Osteocyte (in vitro differentiated cells): Measurements from ENCODE around the gene PLXND1. TPM values are rescaled to one million over a fixed set of nuclear protein-coding genes. Genes with fewer than 3 reads are reported as not detected.
A peak's percentile ranks its signal among the peaks of the same experiment; 100 is the strongest.

ENCODE experiments used
- DNase-seq: peaks from one replicate; pipeline ENCODE4 v3.0.0; 2021; ENCODE audit warnings: mixed read lengths; ENCODE audit not compliant: unreplicated experiment; ENCODE audit errors: extremely low spot score
- H3K27ac Mint-ChIP-seq: one replicate; pipeline ENCODE4 v1.8.0; 2021; ENCODE audit warnings: mild to moderate bottlenecking, mixed read lengths; ENCODE audit not compliant: unreplicated experiment
- H3K27me3 Mint-ChIP-seq: one replicate; pipeline ENCODE4 v1.8.0; 2021; ENCODE audit warnings: mixed read lengths; ENCODE audit not compliant: unreplicated experiment
- H3K36me3 Mint-ChIP-seq: one replicate; pipeline ENCODE4 v1.8.0; 2021; ENCODE audit warnings: mixed read lengths; ENCODE audit not compliant: unreplicated experiment
- H3K4me1 Mint-ChIP-seq: one replicate; pipeline ENCODE4 v1.8.0; 2021; ENCODE audit warnings: mixed read lengths; ENCODE audit not compliant: unreplicated experiment
- H3K4me3 Mint-ChIP-seq: one replicate; pipeline ENCODE4 v1.8.0; 2021; ENCODE audit warnings: mild to moderate bottlenecking, moderate library complexity, mixed read lengths; ENCODE audit not compliant: unreplicated experiment
- H3K9me3 Mint-ChIP-seq: one replicate; pipeline ENCODE4 v1.8.0; 2021; ENCODE audit warnings: mixed read lengths; ENCODE audit not compliant: unreplicated experiment
- total RNA-seq: library from RNA; stranded (reverse); gene quantifications from 2 replicates; pipeline ENCODE4 v1.2.1, GENCODE V29; 2021
- TF ChIP-seq, protein P1 (sequence below): fragments of 200-600 bp; sonication (generic); IDR thresholded peaks from 2 replicates; pipeline ENCODE4 v1.5.0; 2021; ENCODE audit warnings: antibody characterized with exemption, mild to moderate bottlenecking, moderate library complexity

Gene PLXND1
- total RNA-seq, 1 donor from 2014 or later: 358 TPM

DNA sequence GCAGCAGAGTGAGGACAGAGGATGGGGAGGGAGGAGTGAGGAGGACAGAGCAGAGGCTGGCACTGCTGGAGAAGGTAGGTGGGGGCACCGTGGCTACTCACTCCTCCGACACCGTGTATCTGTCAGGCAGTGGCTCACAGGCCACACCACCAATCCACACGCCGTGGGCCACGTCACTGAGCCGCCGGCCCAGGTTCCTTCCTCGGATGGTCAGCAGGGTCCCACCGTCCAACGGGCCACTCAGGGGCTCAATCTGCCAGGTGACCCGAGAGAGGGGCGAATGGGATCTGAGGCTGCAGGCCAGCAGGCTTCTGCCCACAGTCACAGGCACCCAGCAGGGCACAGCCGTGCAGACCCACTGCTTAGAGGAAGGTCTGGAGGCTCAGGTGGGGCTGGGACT lies 33.0 kb downstream of the PLXND1 start:
- H3K27ac Mint-ChIP-seq: peak overlapping the region; percentile 7
- H3K4me3 Mint-ChIP-seq: no peak overlapping the region
- H3K9me3 Mint-ChIP-seq: no peaks in the 10 kb centered on the region
- peaks cover 13% of the 10 kb centered on the region for H3K4me1 Mint-ChIP-seq
- DNase-seq: no peak
- peaks cover 35% of the 10 kb centered on the region for H3K36me3 Mint-ChIP-seq
- no peaks in the 10 kb centered on the region for H3K27me3 Mint-ChIP-seq
- TF ChIP-seq, protein P1, sequence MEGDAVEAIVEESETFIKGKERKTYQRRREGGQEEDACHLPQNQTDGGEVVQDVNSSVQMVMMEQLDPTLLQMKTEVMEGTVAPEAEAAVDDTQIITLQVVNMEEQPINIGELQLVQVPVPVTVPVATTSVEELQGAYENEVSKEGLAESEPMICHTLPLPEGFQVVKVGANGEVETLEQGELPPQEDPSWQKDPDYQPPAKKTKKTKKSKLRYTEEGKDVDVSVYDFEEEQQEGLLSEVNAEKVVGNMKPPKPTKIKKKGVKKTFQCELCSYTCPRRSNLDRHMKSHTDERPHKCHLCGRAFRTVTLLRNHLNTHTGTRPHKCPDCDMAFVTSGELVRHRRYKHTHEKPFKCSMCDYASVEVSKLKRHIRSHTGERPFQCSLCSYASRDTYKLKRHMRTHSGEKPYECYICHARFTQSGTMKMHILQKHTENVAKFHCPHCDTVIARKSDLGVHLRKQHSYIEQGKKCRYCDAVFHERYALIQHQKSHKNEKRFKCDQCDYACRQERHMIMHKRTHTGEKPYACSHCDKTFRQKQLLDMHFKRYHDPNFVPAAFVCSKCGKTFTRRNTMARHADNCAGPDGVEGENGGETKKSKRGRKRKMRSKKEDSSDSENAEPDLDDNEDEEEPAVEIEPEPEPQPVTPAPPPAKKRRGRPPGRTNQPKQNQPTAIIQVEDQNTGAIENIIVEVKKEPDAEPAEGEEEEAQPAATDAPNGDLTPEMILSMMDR: no peak

DNA sequence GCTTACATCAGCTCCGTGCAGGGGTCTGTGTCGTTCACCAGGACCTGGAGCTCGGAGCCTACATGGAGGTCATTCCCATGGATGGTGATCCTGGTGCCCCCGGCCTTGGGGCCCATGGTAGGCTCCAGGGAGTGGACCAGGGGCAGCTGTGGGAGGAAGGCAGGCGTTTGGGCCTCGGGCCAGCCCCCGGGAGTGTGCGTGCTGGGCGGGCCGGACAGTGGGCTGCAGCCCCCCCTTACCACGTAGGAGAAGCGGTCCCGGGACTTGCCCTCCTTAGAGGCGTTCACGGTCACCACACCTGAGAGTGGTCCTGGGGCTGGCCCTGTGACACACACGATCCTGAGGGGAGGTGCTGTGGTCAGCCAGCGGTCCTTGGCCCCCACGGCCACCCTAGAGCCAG lies 33.9 kb downstream of the PLXND1 start:
- H3K27ac Mint-ChIP-seq: no peak overlapping the region
- H3K9me3 Mint-ChIP-seq: no peaks in the 10 kb centered on the region
- H3K36me3 Mint-ChIP-seq: peaks cover 40% of the 10 kb centered on the region
- H3K4me3 Mint-ChIP-seq: no peak overlapping the region
- TF ChIP-seq, protein P1: no peak
- no peaks in the 10 kb centered on the region for H3K27me3 Mint-ChIP-seq
- DNase-seq: no peak
- peaks cover 10% of the 10 kb centered on the region for H3K4me1 Mint-ChIP-seq

DNA sequence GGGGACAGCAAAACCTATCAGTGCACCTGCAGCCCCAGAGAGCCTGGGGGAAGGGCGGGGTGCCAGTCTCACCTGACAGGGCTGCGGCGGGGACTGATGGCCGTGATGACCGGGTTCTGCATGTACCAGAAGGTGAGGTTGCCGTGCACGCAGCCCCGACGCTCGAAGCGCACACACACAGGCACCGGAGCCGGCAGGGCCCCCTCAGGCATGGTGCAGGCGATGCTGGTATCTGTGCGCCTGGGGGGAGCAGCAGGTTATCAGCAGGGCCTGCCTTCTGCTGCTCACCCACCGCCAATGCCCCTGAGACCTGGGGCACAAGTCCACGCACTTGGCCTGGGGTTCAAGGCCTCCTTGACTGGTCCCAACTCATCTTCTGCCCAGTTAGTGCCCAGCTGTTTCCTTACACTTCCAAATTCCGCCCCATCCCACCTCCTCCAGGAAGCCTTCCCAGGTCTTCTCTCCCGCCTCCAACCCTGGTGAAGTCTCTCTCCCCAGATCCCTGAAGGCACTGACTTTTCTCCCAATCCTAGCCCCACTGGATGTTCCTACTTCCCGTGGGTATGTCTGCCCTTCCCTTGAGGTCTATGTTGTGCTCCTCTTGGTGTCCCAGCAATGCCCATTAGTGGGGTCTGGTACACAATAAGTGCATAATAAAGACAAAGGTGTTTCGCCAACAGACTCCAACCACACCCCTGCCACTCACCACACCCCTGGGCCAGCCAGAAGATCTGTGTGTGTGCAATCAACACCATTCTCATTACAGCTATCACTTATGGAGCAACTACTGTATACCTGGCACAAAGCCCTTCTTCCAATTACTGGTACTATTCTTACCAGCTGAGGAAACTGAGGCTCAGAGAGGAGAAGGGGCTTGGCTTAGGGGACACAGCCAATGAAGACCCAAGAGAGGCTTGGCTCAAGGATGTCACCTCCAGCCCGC lies 34.6 kb downstream of the PLXND1 start:
- Mint-ChIP-seq H3K27me3 (no peaks in the 10 kb centered on the region), H3K4me3 (no peak overlapping the region), H3K27ac (no peak overlapping the region), H3K36me3 (peaks cover 43% of the 10 kb centered on the region), H3K9me3 (no peaks in the 10 kb centered on the region), H3K4me1 (peaks cover 10% of the 10 kb centered on the region)
- TF ChIP-seq, protein P1: no peak
- DNase-seq: no peak

- no peak overlapping the region for H3K4me3 Mint-ChIP-seq
- H3K9me3 Mint-ChIP-seq: no peaks in the 10 kb centered on the region
- TF ChIP-seq, protein P1: no peak
- no peaks in the 10 kb centered on the region for H3K27me3 Mint-ChIP-seq
- no peak for DNase-seq
- H3K36me3 Mint-ChIP-seq: peaks cover 51% of the 10 kb centered on the region
- peaks cover 8% of the 10 kb centered on the region for H3K4me1 Mint-ChIP-seq
- no peak overlapping the region for H3K27ac Mint-ChIP-seq
These were observed 36.6 kb downstream of the PLXND1 start for GRCh38 chr3:129569856-129570255.

- no peaks in the 10 kb centered on the region for H3K9me3 Mint-ChIP-seq
- no peak for DNase-seq
- H3K4me1 Mint-ChIP-seq: peaks cover 21% of the 10 kb centered on the region
- peak overlapping the region; percentile 23 for H3K27ac Mint-ChIP-seq
- no peaks in the 10 kb centered on the region for H3K27me3 Mint-ChIP-seq
- no peak overlapping the region for H3K4me3 Mint-ChIP-seq
- TF ChIP-seq, protein P1: no peak
- H3K36me3 Mint-ChIP-seq: peaks cover 56% of the 10 kb centered on the region
These were observed 38.5 kb downstream of the PLXND1 start for GRCh38 chr3:129567939-129568338.
